HL-60 (cell line): Measurements from ENCODE around the gene SELENBP1.

Experiments used
- DNase-seq, 2 experiments: peaks; one replicate each; pipeline ENCODE4 v3.0.0-alpha.2; 2010 to 2020; ENCODE audit warnings: low read depth in 1 of 2, low spot score in 1 of 2
- H3K27ac ChIP-seq: fragments of 250-450 bp; sonication (Bioruptor Pico); replicated peaks from 2 replicates; pipeline ENCODE4 v1.5.1; 2020; ENCODE audit warnings: mild to moderate bottlenecking, moderate library complexity
- H3K27me3 ChIP-seq: fragments of 250-450 bp; sonication (Bioruptor Pico); 2 replicates; pipeline ENCODE4 v1.5.1; 2021; ENCODE audit warnings: mild to moderate bottlenecking, moderate library complexity; ENCODE audit not compliant: insufficient read depth, poor library complexity, severe bottlenecking
- H3K4me3 ChIP-seq: replicated peaks from 2 replicates; pipeline ENCODE4 v1.5.1; 2011; ENCODE audit warnings: mild to moderate bottlenecking, control low read depth, low read length; ENCODE audit not compliant: insufficient read depth
- CTCF ChIP-seq: IDR thresholded peaks from one replicate; pipeline ENCODE4 v1.5.1; 2011; ENCODE audit warnings: low read length, control low read depth, inconsistent platforms; ENCODE audit not compliant: insufficient read depth
- GABPA ChIP-seq: IDR thresholded peaks from 2 replicates; pipeline ENCODE4 v1.6.1; 2012; ENCODE audit warnings: low read depth
- POLR2AphosphoS5 ChIP-seq: IDR thresholded peaks from 2 replicates; pipeline ENCODE4 v1.6.1; 2012; ENCODE audit warnings: low read depth
- REST ChIP-seq: IDR thresholded peaks from 2 replicates; pipeline ENCODE4 v1.6.1; 2012; ENCODE audit warnings: low read depth; ENCODE audit not compliant: insufficient replicate concordance
- SPI1 ChIP-seq: IDR thresholded peaks from 2 replicates; pipeline ENCODE4 v1.6.1; 2012; ENCODE audit warnings: low read depth, mild to moderate bottlenecking, borderline replicate concordance
- long read RNA-seq: library from polyadenylated mRNA; unstranded; transcript quantifications from one replicate; pipeline ENCODE4 v2.0.0, GENCODE V29; 2020

Gene SELENBP1
- long read RNA-seq: 0 reads

GRCh38 chr1:151372058-151372934, at the start of gene SELENBP1:
TSS of gene SELENBP1 (minus strand) at chr1:151372705. CDS start at chr1:151372641, 64 bp downstream.
- Histone ChIP-seq H3K4me3 (no peak within 1 kb of the TSS), H3K27ac (no peak within 1 kb of the TSS), H3K27me3 (no peaks in the 10 kb centered on the region)
- DNase-seq: no peak
- TF ChIP-seq POLR2AphosphoS5 (no peak), GABPA (no peak), CTCF (no peak), SPI1 (no peak), REST (no peak)

- no peak overlapping the region for H3K27ac ChIP-seq
Measured at GRCh38 chr1:151419819-151420218, 47.3 kb upstream of the SELENBP1 start.

More at GRCh38 chr1:151419819-151420218, 47.3 kb upstream of the SELENBP1 start:
- TF ChIP-seq GABPA: no peak
- TF ChIP-seq POLR2AphosphoS5: no peak
- TF ChIP-seq REST: no peak
- TF ChIP-seq CTCF: no peak
- no peak for TF ChIP-seq SPI1
- no peak for DNase-seq
- Histone ChIP-seq H3K4me3 (no peak overlapping the region), H3K27me3 (no peaks in the 10 kb centered on the region)
